ENCODE measurements around the gene COA1.
"Not testable (repeated sequence)": the region's sequence is repeated elsewhere in the genome, so short reads cannot be mapped to it uniquely, and the experiment has no call there.

The COA1 gene

GRCh38 chr7:43727003-43727402, 2.3 kb downstream of the COA1 start:
- DNase-seq (ENCODE audit: low spot score): no peak

GRCh38 chr7:43726466-43726865, 2.9 kb downstream of the COA1 start:
- no peak for DNase-seq (ENCODE audit: low spot score)

GRCh38 chr7:43725251-43725650, 4.1 kb downstream of the COA1 start:
- DNase-seq (ENCODE audit: low spot score): no peak

GRCh38 chr7:43723007-43723341, 6.3 kb downstream of the COA1 start:
- DNase-seq (ENCODE audit: low spot score): no peak

DNA sequence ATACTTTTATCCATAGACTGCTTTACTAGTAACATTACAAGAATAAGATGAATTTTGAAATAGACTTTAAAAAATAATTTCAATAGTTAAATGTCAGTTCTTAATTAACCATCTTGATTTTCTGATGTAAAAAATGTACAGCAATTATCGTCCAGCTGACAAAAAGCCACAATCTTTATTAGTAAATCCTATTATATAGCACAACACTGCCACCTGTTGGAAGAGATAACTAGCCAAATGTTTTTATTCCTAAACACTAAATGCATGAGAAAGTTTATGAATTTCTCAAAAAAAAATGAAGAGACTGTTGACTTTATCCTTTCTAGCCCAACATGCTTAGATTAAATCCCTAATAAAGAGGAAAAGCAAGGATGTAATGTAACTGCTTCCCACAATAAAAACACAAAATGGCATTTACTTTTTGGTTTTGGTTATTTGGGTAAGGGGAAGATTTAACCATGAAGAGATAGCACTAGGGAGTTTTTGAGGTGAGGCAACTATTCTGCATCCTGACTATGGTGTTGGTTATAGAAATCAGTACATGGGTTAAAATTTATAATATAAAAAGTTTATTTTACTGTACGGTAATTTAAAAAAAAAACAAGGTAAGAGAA, 8.0 kb downstream of the COA1 start:
- peak; percentile 41 for DNase-seq (ENCODE audit: low spot score)

DNA sequence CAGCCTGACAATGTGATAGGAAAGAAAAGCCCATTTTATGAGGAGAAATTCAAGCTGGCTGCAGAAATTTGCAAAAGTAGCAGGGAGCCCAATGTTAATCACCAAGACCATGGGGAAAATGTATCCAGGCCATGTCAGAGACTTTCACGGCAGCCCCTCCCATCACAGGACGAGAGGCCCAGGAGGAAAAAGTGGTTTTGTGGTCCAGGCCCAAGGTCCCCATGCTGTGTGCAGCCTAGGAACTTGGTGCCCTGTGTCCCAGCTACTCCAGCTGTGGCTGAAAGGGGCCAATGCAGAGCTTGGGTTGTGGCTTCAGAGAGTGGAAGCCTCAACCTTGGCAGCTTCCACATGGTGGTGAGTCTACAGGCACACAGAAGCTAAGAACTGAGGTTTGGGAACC, 12.7 kb downstream of the COA1 start:
- DNase-seq (ENCODE audit: low spot score): no peak

- not testable (repeated sequence) for DNase-seq (ENCODE audit: low spot score)
These were observed 13.4 kb downstream of the COA1 start for GRCh38 chr7:43715966-43716365.

- no peak for DNase-seq (ENCODE audit: low spot score)
These were observed 17.8 kb downstream of the COA1 start for GRCh38 chr7:43711503-43711902.

DNA sequence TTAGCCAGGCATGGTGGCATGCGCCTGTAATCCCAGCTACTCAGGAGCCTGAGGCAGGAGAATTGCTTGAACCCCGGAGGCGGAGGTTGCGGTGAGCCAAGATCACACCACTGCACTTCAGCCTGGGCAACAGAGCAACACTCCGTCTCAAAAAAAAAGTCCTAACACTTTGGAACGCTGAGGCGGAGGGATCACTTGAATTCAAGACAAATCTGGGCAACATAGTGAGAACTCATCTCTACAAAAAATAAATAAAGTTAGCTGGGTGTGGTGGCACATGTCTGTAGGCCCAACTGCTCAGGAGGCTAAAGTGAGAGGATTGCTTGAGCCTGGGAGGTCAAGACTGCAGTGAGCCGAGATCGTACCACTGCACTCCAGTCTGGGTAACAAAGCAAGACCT, 21.3 kb downstream of the COA1 start:
- DNase-seq (ENCODE audit: low spot score): not testable (repeated sequence)

GRCh38 chr7:43703573-43703972, 25.8 kb downstream of the COA1 start:
- no peak for DNase-seq (ENCODE audit: low spot score)

- no peak for DNase-seq (ENCODE audit: low spot score)
These were observed 26.3 kb downstream of the COA1 start for GRCh38 chr7:43702974-43703373.

DNA sequence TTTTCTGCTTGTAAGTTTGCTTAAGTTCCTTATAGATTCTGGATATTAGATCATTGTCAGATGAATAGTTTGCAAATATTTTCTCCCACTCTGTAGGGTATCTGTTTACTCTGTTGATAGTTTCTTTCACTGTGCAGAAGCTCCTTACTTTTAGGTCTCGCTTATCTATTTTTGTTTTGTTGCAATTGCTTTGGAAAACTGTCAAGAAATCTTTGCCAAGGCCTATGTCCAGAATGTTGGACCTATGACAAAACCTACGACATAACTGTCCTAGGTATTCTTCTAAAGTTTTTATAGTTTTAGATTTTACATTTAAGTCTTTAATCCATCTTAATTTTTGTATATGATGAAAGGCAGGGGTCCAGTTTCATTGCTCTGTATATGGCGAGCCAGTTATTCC, 27.4 kb downstream of the COA1 start:
- DNase-seq (ENCODE audit: low spot score): no peak

GRCh38 chr7:43701500-43701854, 27.8 kb downstream of the COA1 start:
- no peak for DNase-seq (ENCODE audit: low spot score)

DNA sequence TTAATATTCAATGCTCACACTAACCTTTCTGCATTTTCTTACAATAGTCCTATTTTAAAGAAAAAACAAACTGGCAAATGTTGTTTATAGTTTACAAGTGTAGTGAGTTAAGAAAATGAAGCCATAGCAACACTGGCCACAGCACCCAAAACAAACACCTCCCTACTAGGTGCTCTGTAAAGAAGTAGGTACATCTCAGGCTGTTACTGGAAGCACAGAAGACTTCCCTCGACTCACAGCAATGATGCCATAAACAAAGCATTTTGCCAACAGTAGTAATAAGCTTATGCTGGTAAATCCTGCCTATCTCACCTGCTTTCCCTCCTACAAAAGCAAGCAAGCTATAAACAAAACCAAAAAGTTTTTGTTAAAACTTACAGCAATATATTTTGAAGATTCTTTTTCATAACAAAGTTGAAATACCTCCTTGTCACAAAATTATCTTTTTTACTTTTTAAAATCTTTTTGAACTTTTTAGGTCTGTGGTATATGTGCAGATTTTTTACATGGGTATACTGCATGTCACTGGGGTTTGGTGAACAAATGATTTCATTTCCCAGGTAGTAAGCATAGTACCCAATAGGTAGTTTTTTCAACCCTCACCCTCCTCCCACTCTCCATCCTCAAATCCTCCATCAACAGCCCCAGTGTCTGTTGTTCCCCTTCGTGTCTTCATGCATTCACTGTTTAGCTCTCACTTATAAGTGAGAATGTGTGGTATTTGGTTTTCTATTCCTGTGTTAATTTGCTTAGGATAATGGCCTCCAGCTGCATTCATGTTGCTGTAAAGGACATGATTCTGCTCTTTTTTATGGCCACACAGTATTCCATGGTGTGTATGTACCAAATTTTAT, 28.4 kb downstream of the COA1 start:
- DNase-seq (ENCODE audit: low spot score): no peak

DNA sequence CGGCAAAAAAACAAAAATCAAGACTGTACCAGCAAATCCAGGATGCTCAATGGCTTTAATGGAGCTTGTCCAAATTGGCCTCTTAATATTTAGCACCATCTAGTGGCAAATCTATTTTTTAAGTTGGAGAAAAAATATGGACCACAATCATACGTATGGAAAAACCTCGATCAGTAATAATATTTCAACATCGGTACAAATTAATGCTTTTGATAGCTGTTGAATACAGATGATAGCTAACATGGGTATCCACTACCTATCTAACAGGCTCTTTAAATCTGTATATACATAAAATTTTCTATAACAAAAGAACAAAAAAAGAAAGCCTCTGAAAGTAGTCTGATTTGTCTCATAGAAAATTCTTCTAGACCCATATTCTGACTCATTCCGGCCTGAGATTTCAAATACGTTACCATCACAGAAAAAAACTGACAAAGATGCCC, 29.2 kb downstream of the COA1 start:
- peak; percentile 74 for DNase-seq (ENCODE audit: low spot score)

GRCh38 chr7:43698460-43699255, 30.7 kb downstream of the COA1 start:
- DNase-seq (ENCODE audit: low spot score): no peak

DNA sequence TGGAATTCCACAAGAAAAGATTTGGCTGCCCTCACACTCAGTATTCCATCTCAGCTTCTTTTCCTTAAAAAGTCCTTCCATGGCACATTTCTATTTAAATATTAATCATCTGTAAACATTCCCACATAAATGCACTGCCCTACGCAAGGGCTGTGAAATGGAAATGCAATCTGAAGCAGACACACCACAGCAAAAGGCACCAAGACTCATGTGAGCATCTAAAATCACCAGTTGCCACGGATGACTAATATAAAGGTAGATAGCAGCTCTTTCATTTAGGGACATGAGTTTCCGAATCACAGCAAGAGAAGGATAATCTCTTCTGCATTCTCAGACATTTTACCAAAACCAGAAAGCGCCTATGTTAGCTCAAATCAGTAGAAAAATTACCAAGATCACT, 31.6 kb downstream of the COA1 start:
- no peak for DNase-seq (ENCODE audit: low spot score)

DNA sequence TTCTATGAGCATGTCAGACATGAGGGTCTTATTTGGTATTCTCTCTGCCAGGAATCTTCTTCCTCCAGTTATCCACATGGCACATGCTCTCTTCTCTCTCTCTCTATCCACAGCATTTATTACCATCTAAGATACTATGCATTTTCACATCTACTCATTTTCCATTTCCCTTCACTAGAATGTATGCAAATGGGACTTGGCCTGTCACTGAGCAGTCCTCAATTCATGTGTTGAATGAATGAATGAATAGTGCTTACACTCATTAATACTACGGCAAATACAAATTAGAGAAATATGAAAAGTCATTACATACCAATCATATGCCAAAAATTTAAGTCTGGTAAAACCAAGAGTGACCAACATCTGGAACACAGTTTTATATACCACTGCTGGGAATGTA, 34.0 kb downstream of the COA1 start:
- DNase-seq (ENCODE audit: low spot score): no peak

GRCh38 chr7:43694399-43694748, 34.9 kb downstream of the COA1 start:
- no peak for DNase-seq (ENCODE audit: low spot score)

- no peak for DNase-seq (ENCODE audit: low spot score)
These were observed 35.5 kb downstream of the COA1 start for GRCh38 chr7:43693687-43694398.

- no peak for DNase-seq (ENCODE audit: low spot score)
These were observed 36.5 kb downstream of the COA1 start for GRCh38 chr7:43692582-43693373.

GRCh38 chr7:43691611-43692010, 37.7 kb downstream of the COA1 start:
- no peak for DNase-seq (ENCODE audit: low spot score)

All from globus pallidus (tissue), 1 donor.